Measurements from ENCODE around the gene SLC4A2. TPM values are rescaled to one million over a fixed set of nuclear protein-coding genes. Genes with fewer than 3 reads are reported as not detected.

Gene SLC4A2
- total RNA-seq, 1 donor, result 61.5 TPM

GRCh38 chr7:151115121-151115835 lies 55.9 kb downstream of the SLC4A2 start:
- peaks cover 54% of the 10 kb centered on the region for H3K79me2 ChIP-seq (ENCODE audit: insufficient read depth, low read length)
- peak; percentile 97 for DNase-seq (ENCODE audit: insufficient read length, low spot score, missing footprints)
- H3K4me2 ChIP-seq (ENCODE audit: insufficient read depth, low read length), result peak overlapping the region; percentile 0
- no peak overlapping the region for H3K27ac ChIP-seq (ENCODE audit: low read depth, low read length)
- H3K4me1 ChIP-seq (ENCODE audit: insufficient read depth, low read length), result peaks cover 16% of the 10 kb centered on the region
- no peak for TF ChIP-seq CTCF (IDR thresholded peaks at IDR 0.05; ENCODE audit: extremely low read depth, low read depth, low read length)
- H3K27me3 ChIP-seq (ENCODE audit: insufficient read depth, low read length), result no peaks in the 10 kb centered on the region
- H2AFZ ChIP-seq (ENCODE audit: low read length), result no peak overlapping the region
- H3K36me3 ChIP-seq (ENCODE audit: insufficient read depth, low read length), result peaks cover 10% of the 10 kb centered on the region
- H4K20me1 ChIP-seq (ENCODE audit: insufficient read depth, low read length), result peaks cover 64% of the 10 kb centered on the region
- H3K4me3 ChIP-seq (ENCODE audit: insufficient read depth, low read length), result peak overlapping the region; percentile 37
- no peaks in the 10 kb centered on the region for H3K9me3 ChIP-seq (ENCODE audit: low read depth, low read length)

GRCh38 chr7:151115836-151116418 lies 56.5 kb downstream of the SLC4A2 start:
- TF ChIP-seq CTCF (IDR thresholded peaks at IDR 0.05; ENCODE audit: extremely low read depth, low read depth, low read length), result no peak
- Histone ChIP-seq H4K20me1 (ENCODE audit: insufficient read depth, low read length) (peaks cover 57% of the 10 kb centered on the region), H3K79me2 (ENCODE audit: insufficient read depth, low read length) (peaks cover 48% of the 10 kb centered on the region), H3K4me2 (ENCODE audit: insufficient read depth, low read length) (peak overlapping the region; percentile 0), H2AFZ (ENCODE audit: low read length) (no peak overlapping the region), H3K9me3 (ENCODE audit: low read depth, low read length) (no peaks in the 10 kb centered on the region), H3K27ac (ENCODE audit: low read depth, low read length) (no peak overlapping the region), H3K27me3 (ENCODE audit: insufficient read depth, low read length) (no peaks in the 10 kb centered on the region), H3K4me1 (ENCODE audit: insufficient read depth, low read length) (peaks cover 16% of the 10 kb centered on the region), H3K36me3 (ENCODE audit: insufficient read depth, low read length) (peaks cover 10% of the 10 kb centered on the region), H3K4me3 (ENCODE audit: insufficient read depth, low read length) (peak overlapping the region; percentile 37)
- peak; percentile 95 for DNase-seq (ENCODE audit: insufficient read length, low spot score, missing footprints)

- Histone ChIP-seq H3K9me3 (ENCODE audit: low read depth, low read length) (no peaks in the 10 kb centered on the region), H2AFZ (ENCODE audit: low read length) (no peak overlapping the region), H3K4me2 (ENCODE audit: insufficient read depth, low read length) (no peak overlapping the region), H3K4me1 (ENCODE audit: insufficient read depth, low read length) (peaks cover 16% of the 10 kb centered on the region), H3K27ac (ENCODE audit: low read depth, low read length) (no peak overlapping the region), H3K4me3 (ENCODE audit: insufficient read depth, low read length) (no peak overlapping the region), H3K36me3 (ENCODE audit: insufficient read depth, low read length) (peaks cover 10% of the 10 kb centered on the region), H3K79me2 (ENCODE audit: insufficient read depth, low read length) (peaks cover 39% of the 10 kb centered on the region), H4K20me1 (ENCODE audit: insufficient read depth, low read length) (peaks cover 49% of the 10 kb centered on the region), H3K27me3 (ENCODE audit: insufficient read depth, low read length) (no peaks in the 10 kb centered on the region)
- no peak for TF ChIP-seq CTCF (IDR thresholded peaks at IDR 0.05; ENCODE audit: extremely low read depth, low read depth, low read length)
- DNase-seq (ENCODE audit: insufficient read length, low spot score, missing footprints), result peak; percentile 93
These were observed 57.4 kb downstream of the SLC4A2 start for GRCh38 chr7:151116603-151117440.

GRCh38 chr7:151117565-151117964 lies 58.2 kb downstream of the SLC4A2 start:
- no peaks in the 10 kb centered on the region for H3K27me3 ChIP-seq (ENCODE audit: insufficient read depth, low read length)
- H3K4me2 ChIP-seq (ENCODE audit: insufficient read depth, low read length), result no peak overlapping the region
- H3K4me3 ChIP-seq (ENCODE audit: insufficient read depth, low read length), result no peak overlapping the region
- H3K79me2 ChIP-seq (ENCODE audit: insufficient read depth, low read length), result peaks cover 31% of the 10 kb centered on the region
- no peak for TF ChIP-seq CTCF (IDR thresholded peaks at IDR 0.05; ENCODE audit: extremely low read depth, low read depth, low read length)
- no peak overlapping the region for H2AFZ ChIP-seq (ENCODE audit: low read length)
- peaks cover 42% of the 10 kb centered on the region for H4K20me1 ChIP-seq (ENCODE audit: insufficient read depth, low read length)
- peaks cover 16% of the 10 kb centered on the region for H3K4me1 ChIP-seq (ENCODE audit: insufficient read depth, low read length)
- DNase-seq (ENCODE audit: insufficient read length, low spot score, missing footprints), result no peak
- H3K27ac ChIP-seq (ENCODE audit: low read depth, low read length), result no peak overlapping the region
- H3K9me3 ChIP-seq (ENCODE audit: low read depth, low read length), result no peaks in the 10 kb centered on the region
- peaks cover 10% of the 10 kb centered on the region for H3K36me3 ChIP-seq (ENCODE audit: insufficient read depth, low read length)

All from osteoblast (primary cell).